SK-N-SH (cell line): ENCODE data around the gene RPRD2.

Experiments
- EP300 ChIP-seq, 2 experiments: IDR thresholded peaks; 2 replicates each; pipeline versions ENCODE4 v1.4.0 to v1.6.1; 2012; ENCODE audit warnings: borderline replicate concordance in 1 of 2, low read depth in 1 of 2, low read length in 1 of 2
- GABPA ChIP-seq: IDR thresholded peaks from 2 replicates; pipeline ENCODE4 v1.4.0; 2012; ENCODE audit warnings: low read depth, mild to moderate bottlenecking
- JUND ChIP-seq: IDR thresholded peaks from 2 replicates; pipeline ENCODE4 v1.4.0; 2012

DNA sequence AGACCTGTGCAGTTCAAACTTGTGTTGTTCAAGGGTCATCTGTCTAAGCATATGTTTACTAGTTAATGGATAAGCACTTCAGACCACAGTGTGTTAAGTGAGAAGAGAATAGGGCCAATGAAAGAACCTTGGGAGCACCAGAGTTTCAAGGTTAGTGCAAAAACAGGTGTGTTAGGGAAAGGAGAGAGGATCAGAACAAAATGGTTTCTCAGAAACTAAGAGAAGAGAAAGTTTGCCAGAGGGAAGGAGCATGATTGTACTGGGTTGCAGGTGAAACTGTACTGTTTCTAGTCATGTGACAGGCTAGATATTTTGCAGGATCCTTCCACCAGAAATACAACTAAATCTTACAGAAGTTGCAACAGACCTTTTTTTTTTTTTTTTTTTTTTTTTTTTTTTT is 23.3 kb downstream of the RPRD2 start:
- TF ChIP-seq EP300 (IDR thresholded peaks at IDR 0.05; ENCODE audit: borderline replicate concordance in 1 of 2, low read depth in 1 of 2, low read length in 1 of 2) (no peak), GABPA (no peak), JUND (no peak)
